Measurements from ENCODE around the gene CTPS1.

DNA sequence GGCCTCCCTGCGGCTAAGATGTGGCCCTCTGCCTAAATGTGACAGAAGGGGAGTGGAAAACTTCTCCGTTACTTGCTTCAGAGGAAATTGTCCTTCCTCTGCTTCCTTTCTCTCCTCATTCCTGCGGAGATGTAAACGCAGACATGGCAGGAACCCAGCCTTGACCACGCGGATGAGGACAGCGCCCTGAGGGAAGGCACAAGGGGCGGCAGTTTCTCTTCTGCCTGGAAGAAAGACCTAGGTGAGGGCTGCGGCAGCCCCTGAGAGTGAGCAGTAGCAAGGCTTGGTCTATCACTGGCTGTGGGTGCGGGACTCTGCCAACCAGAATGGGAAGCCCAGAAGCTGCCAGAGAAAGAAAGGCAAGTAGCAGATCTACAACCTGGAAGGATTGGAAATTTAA is 14.0 kb upstream of the CTPS1 start:
- TF ChIP-seq, protein P1, sequence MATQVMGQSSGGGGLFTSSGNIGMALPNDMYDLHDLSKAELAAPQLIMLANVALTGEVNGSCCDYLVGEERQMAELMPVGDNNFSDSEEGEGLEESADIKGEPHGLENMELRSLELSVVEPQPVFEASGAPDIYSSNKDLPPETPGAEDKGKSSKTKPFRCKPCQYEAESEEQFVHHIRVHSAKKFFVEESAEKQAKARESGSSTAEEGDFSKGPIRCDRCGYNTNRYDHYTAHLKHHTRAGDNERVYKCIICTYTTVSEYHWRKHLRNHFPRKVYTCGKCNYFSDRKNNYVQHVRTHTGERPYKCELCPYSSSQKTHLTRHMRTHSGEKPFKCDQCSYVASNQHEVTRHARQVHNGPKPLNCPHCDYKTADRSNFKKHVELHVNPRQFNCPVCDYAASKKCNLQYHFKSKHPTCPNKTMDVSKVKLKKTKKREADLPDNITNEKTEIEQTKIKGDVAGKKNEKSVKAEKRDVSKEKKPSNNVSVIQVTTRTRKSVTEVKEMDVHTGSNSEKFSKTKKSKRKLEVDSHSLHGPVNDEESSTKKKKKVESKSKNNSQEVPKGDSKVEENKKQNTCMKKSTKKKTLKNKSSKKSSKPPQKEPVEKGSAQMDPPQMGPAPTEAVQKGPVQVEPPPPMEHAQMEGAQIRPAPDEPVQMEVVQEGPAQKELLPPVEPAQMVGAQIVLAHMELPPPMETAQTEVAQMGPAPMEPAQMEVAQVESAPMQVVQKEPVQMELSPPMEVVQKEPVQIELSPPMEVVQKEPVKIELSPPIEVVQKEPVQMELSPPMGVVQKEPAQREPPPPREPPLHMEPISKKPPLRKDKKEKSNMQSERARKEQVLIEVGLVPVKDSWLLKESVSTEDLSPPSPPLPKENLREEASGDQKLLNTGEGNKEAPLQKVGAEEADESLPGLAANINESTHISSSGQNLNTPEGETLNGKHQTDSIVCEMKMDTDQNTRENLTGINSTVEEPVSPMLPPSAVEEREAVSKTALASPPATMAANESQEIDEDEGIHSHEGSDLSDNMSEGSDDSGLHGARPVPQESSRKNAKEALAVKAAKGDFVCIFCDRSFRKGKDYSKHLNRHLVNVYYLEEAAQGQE (IDR thresholded peaks at IDR 0.05; ENCODE audit: insufficient replicate concordance, low read depth), result no peak
- TF ChIP-seq, protein P2, sequence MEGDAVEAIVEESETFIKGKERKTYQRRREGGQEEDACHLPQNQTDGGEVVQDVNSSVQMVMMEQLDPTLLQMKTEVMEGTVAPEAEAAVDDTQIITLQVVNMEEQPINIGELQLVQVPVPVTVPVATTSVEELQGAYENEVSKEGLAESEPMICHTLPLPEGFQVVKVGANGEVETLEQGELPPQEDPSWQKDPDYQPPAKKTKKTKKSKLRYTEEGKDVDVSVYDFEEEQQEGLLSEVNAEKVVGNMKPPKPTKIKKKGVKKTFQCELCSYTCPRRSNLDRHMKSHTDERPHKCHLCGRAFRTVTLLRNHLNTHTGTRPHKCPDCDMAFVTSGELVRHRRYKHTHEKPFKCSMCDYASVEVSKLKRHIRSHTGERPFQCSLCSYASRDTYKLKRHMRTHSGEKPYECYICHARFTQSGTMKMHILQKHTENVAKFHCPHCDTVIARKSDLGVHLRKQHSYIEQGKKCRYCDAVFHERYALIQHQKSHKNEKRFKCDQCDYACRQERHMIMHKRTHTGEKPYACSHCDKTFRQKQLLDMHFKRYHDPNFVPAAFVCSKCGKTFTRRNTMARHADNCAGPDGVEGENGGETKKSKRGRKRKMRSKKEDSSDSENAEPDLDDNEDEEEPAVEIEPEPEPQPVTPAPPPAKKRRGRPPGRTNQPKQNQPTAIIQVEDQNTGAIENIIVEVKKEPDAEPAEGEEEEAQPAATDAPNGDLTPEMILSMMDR (IDR thresholded peaks at IDR 0.05; ENCODE audit: insufficient read depth, low read length), result no peak
- TF ChIP-seq GABPA (IDR thresholded peaks at IDR 0.05; ENCODE audit: low read depth), result no peak

All from HL-60 (cell line).